ENCODE measurements around the gene FAM237B.
"Not testable (repeated sequence)": the region's sequence is repeated elsewhere in the genome, so short reads cannot be mapped to it uniquely, and the experiment has no call there.

The FAM237B gene

DNA sequence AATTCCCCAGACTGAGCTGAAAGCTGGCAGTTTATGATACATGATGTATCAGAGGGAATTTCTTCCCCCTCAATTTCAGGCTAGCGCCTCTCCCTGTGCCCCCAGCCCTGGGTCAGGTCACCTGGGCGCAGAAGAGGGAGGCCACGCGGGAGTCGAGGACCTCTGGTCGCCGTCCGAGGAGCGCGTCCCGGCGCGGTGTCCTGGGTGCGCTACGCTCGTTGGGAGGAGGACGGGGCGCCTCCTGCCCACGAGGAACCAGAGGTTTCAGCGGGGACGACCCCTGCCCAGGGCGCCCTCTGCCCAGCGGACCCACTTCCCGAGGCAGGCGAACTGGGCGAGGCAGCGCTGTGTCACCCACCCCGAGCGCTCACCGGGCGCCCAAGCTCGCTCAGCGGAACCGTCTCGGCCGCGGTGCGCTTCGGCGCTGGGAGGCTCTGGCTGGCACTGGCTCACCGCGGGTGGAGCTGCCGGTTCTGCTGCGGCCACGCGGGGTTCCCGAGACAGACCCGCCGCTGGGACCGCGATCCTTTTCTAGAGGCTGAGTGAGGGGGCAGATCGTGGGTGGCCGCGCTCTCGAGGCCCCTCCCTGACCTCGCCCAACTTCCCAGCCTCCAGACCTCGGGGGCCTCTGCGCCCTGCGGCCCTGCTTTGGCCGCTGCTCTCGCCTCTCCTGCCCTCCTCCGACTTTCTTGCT, at the start of gene FAM237B:
Gene FAM237B, minus strand, starts transcription at position 504 of the 694 bp plus-strand sequence. CDS start 1,556 bp downstream, outside the sequence.
- DNase-seq, result no peak

DNA sequence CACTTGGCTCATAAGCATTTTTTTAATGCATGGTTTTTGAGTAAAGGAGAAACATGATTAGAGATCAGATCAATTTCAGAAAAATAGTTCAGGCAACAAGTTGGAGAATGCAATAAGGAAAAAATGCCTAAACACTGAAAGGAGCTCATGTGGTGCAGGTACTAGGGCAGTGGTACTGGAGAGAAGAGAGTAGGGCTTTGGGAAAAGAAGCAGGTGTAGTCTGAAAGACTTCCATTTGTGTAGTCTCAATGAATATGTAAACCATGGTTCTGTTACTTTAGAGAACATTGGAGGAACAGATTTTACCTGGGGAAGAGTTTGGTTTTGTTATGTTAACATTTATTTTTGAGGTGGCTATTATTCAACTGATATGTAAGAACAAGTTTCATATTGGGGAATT, 30.9 kb upstream of the FAM237B start:
- DNase-seq, result no peak

DNA sequence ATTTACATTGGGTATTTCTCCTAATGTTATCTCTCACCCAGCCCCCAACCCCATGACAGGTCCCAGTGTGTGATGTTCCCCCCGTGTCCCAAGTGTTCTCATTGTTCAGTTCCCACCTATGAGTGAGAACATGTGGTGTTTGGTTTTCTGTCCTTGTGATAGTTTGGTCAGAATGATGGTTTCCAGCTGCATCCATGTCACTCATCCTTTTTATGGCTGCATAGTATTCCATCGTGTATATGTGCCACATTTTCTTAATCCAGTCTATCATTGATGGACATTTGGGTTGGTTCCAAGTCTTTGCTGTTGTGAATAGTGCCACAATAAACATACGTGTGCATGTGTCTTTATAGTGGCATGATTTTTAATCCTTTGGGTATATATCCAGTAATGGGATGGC, 28.9 kb upstream of the FAM237B start:
- not testable (repeated sequence) for DNase-seq

DNA sequence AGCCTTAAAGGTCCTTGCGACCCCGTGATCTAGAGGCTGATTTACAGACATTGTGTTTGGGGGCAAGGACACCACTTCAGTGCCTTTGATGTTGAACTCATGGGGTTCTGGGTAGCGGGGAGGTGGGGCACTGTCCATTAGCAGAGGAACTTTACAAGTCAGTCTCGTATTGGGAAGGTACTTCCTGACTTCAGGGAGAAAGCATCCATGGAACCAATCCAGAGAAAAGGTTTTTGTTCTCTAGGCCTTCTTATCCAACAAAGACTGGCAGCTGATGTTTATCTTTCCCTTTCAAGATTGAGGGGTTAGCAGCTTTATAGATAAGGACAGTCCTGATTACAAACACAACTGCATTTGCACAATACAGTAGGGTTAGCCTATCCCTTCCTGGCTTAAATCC, 28.2 kb upstream of the FAM237B start:
- DNase-seq, result no peak

DNA sequence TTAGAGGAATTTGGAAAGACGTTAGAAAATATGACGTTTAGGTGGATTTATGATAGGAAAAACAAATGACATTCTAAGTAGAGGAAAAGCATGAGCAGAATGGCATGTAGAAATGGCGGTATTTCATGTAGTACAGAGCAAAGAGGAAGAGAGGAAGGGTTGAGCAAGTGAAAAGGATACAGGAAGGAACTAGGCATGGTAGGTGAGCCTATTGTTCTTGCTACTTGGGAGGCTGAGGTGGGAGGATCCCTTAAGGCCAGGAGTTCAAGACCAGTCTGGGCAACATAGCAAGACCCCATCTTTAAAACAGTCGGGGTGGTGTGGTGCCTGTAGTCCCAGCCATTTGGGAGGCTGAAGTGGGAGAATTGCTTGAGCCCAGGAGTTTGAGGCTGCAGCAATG, 26.7 kb upstream of the FAM237B start:
- DNase-seq, result no peak

DNA sequence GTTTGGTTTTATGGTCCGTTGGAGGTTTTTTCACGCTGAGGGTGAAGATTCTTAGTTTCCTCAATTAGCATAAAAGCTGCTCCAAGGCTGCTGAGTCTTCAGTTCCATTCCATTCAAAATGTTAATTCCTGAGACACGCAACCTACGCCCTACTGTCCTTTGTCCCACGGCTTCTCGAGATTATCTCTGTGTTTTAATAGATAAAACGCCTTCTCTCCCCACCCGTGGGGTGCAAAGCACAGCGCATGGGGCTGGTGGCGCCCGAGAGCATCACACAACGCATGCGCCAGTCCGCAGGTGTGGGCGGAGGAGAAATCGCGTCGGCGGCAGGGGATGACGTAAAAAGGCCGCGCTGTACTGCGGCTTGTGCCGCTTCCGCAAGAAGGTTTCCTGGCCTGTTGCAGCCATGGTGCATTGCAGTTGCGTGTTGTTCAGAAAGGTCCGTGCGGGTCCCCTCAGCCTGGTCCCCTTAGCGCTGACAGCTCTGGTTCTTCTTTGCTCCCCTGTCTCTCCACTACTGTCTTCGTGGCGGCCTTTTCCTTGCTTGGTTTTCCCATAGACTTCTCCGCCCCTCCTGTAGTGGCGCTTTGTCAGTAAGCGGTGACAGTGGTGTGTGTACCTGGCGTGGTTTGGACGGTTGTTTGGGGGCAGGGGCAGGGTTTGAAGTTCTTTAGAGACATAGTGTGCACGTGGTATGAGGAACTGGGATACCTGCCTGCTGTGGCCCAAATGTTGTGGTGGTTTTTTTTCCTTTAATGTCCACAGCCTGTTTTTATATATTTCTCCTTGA, 25.4 kb upstream of the FAM237B start, which contains the start of gene GTPBP10:
Gene GTPBP10, plus strand, starts transcription at position 381 of the 790 bp plus-strand sequence. Its CDS starts 26 bp downstream, at position 407.
- peak; percentile 96 for DNase-seq

DNA sequence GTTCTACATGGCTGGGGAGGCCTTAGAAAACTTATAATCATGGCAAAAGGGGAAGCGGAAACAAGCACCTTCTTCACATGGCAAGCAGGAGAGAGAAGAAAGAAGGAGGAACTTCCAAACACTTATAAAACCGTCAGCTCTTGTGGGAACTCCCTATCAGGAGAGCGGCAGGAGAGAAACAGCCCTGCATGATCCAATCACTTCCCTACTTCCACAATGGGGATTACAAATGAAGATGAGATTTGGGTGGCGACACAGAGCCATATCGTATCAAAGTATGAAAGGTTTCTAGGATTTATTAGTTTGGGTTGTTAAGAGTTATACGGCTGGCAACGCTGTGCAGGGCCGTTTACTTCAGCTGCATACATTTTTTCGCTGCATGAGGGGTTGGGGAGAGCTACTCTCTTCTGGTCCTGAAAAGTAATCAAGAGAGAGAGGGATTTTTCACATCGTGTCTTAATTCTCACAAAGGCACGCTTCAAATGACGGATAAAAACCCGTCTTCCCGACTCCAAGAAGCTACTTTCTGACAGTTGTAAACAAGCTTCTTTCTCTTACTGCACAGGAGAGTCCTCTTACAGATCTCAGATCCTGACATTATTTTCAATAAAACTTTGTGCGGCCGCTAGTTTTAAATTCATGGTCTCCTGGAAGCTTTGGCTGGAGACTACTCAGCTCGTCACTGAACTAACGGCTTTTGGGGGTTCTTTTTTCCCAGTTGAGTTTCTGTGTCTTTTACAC, 24.7 kb upstream of the FAM237B start:
- no peak for DNase-seq

DNA sequence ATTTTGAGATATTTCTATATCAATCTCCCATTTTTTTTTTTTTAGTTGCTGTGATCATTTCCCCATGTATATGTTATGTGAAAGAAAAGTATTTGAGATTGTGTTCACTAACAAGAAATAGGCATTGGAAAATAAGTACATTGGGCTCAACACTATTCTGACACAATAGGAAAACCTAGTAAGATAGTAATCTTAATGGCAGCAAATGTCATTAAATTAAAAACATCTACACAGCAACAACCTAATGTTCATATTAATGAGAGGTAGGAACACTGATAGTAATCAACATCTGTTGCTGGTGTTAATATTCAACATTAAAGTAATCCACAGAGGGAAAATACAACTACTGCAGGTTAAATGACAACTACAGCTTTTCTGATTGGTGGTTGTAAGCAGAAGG, 23.9 kb upstream of the FAM237B start:
- no peak for DNase-seq

DNA sequence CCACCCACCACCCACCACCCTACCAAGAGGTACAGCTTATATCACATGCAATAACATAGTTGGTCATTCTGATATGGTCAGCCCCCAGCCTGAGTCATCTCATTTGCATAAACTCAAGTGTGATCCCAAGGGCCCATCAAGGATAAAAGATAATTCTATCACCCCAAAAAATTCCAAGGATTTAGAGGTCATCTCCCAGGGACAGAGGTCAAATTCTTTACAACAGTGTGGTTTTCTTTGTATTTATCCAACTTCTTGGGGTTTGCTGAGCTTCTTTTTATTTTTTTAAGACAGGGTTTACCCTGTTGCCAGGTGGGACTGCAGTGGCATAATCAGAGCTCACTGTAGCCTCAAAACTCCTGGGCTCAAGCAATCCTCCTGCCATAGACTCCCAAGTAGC, 16.0 kb upstream of the FAM237B start:
- DNase-seq, result no peak

DNA sequence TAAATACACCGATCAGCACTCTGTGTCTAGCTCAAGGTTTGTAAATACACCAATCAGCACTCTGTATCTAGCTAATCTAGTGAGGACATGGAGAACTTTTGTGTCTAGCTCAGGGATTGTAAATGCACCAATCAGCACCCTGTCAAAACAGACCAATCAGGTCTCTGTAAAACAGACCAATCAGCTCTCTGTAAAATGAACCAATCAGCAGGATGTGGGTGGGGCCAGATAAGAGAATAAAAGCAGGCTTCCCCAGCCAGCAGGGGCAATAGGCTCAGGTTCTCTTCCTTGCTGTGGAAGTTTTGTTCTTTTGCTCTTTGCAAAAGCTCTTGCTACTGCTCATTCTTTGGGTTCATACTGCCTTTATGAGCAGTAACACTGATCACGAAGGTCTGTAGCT, 13.8 kb upstream of the FAM237B start:
- not testable (repeated sequence) for DNase-seq

DNA sequence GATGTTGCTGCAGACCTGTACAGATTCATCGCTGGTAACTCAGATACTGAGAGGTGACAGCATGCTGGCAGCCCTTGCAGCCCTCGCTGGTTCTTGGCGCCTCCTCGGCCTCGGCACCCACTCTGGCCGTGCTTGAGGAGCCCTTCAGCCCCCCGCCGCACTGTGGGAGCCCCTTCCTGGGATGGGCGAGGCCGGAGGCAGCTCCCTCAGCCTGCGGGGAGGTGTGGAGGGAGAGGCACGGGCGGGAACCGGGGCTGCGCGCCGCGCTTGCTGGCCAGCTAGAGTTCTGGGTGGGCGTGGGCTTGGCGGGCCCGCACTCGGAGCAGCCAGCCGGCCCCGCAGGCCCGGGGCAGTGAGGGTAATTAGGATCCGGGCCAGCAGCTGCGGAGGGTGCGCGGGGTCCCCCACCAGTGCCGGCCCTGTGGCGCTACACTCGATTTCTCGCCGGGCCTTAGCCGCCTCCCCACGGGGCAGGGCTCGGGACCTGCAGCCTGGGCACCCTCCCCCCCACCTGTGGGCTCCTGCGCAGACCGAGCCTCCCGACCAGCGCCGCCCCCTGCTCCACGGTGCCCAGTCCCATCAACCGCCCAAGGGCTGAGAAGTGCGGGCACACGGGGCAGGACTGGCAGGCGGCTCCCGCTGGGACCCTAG, 13.2 kb upstream of the FAM237B start:
- no peak for DNase-seq

DNA sequence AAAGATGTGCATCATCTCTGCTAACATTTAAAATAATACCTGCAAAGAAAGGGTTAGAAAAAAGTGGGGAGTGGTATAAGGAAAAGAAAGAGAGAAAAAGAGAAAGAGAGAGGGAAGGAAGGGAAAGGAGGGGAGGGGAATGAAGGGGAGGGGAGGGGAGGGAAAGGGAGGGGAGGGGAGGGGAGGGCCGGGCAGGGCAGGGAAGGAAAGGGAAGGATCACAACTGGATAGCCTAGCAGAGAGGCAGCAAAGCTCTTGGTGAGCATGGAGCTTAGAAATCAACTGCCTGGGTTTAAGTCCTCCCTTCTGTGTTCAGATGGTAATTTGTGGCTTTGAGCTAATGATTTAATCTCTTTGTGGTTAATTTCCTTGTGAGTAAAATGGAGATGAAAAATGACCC, 5.4 kb upstream of the FAM237B start:
- DNase-seq, result no peak

DNA sequence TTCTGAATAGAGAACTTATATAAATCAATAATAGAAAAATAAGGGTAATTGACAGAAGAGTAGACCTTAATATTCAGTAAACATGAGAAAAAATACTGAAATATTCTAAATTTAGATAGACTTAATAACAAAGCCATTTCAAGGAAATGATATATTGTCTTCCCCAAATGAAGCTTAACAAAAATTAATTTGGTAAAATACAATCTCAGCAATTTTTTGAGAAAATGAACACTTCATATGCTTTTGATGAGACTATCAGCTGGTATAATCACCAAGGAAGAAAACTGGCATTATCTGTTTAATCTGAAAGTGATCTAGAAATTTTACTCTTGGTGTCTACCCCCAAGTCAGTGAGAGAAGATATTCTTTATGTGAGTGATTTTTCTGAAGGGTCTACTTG, 1.7 kb upstream of the FAM237B start:
- DNase-seq, result no peak

DNA sequence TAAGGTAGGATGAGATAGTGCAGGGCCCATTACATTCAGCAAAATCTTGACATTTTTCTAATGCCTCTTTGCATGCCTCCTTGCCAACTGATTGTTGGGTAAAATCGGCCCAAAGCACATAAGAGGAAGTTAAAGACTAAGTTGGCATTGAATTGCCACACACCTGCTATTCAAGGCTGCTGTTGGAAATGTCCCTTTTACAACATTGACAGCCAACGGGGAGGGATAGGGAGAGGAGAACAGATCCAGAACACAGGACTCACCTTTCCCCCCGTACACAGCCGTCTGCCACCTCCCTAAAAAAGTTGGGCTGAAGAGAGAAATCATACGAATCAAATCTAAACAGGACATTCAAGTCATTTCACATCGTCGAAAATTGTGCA, 695 bp downstream of the FAM237B start:
- DNase-seq, result no peak

DNA sequence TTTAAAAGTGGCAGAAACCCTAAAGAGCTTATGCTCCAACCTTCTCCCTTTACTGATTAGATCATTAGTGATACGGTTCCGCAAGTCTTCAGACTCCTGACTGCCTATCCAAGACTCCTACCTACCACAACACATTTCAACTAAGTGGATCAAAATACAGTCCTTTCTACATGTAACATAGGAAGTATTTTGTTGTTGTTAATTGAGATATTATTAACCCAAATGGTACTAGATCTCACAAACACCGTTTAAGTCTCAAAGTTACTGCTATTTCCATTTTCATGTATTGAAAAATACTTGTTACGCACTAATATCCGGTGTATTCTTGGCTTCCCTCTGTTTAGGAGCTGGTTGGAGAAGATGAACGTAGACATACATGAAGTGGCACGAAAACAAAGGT, 1.1 kb downstream of the FAM237B start:
- DNase-seq, result no peak

DNA sequence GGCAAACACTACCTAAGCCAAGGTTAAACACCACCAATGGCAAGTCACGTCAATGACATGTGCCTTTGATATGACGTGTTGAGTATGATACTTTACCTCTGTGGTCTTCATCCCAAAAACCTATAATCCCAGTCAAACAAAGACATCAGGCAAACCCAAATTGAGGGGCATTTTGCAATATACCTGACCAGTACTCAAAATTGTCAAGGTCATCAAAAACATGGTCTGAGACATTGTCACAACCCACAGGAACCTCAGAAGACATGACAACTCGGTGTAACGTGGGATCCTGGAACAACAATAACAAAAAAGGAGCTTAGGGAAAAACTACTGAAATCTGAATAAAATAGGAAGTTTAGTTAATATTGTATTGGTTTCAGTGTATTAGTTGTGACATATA, 7.2 kb downstream of the FAM237B start:
- no peak for DNase-seq

DNA sequence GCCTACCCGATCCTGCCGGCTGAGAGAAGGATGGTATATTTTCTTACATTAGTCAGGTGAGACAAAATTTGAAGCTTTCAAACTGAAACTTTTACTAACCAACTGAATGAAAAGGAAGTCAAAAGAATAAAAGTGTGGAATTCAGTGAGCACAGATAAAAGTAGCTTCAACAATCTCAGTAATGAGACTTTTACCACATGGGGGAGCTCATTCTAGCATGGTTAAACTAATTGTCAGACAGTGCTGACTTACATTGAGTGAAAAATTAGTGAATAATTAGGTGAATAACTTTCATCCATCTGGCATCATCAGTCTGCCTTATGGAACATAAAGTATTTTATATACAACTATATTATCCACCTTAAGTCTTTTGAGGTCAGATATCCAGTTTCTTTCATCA, 8.4 kb downstream of the FAM237B start:
- DNase-seq, result no peak

DNA sequence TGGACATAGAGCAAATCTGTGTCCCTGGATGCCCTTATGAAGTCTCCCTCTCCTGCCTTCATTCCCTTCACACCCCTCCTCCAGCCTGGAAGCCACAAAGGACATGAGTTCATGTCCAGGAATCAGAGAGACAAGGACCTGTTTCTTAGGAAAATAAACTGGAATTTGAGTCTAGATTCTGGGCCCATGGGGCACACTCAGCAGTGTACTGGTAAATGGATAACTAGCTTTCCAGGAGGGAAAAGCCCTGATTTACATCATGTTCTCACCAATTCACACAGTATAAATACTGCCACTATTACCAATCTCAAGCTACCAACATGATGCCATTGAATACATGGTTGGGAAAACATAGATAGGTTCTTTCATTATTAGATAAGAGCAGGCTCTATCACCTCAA, 9.9 kb downstream of the FAM237B start:
- no peak for DNase-seq

DNA sequence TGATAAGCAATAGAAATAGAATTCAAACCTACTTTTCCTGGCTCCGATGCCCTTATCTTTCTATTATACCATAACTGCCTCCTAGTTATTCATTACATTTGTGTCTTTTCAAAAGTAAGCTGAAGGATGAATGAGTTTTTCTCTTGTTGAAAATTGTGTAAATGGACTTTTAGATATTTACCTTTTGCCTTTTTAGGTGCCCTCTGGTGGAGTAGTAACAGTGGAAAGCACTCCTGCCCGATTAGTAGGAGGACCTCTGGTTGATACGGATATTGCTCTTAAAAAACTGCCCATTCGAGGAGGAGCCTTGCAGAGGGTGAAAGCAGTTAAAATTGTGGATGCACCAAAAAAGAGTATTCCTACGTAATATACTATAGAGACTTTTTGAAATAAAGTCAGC, 11.2 kb downstream of the FAM237B start:
- DNase-seq, result no peak

DNA sequence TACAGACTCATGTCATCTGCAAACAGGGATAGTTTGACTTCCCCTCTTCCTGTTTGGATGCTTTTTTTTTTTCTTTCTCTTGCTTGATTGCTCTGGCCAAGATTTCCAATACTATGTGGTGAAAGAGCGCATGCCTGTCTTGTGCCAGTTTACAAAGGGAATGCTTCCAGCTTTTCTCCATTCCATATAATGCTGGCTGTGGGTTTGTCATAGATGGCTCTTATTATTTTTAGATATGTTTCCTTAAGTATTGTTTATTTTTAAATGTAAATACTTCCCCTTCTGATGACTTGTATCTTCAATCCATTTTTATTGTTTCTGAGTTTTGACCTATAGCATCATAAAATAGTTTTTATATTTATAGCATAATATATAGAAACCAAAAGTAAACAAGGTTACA, 17.9 kb downstream of the FAM237B start:
- no peak for DNase-seq

DNA sequence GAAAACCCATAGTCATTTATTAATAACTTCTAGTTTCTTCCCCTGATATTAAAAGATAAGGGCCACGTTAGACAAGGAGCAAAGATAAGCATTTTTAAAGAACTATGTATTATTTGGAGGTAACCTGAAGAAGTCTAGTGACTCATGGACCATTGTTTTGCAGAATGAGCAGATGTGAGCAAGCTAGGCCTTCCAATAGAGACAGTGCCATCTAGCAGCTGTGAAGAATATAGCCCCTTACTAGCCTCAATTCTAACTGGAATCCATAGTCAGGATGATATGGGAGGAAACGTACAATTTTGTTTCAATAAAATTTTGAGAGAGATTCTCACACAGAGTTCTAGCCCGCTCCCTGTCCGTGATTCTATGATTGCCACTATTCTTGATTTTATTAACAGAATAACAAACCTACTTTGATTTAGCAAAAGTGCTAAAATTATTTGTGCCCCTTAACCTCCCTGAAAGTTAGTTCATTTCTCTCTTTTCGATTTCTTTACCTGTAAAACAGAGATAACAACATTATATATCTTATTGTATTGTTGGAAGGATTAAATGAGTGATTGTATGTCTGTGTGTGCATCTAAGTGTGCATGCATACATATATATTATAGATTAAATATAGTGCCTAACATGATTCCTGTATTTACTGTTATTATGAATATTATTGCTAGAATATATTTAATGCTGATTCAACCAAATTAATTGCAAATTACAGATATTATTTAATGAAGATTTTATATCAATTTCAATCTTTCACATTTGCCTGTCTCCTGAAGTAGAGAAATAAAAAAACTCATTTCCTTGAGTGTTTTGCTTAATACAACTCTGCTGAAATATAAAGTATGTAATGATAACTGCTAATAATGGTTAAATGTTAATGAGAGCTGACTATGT, 22.7 kb downstream of the FAM237B start:
- DNase-seq, result no peak
